A549 treated with GW870086 at 1 μM for 4 hours (cell line): Measurements from ENCODE around the gene SPCS3. TPM values are rescaled to one million over a fixed set of nuclear protein-coding genes. Genes with fewer than 3 reads are reported as not detected.

ENCODE experiments used
- total RNA-seq: library from RNA; stranded (reverse); fragments of 200-300 nt; extraction: Qiagen RNA extraction; gene quantifications from 5 replicates; pipeline ENCODE4 v1.2.3, GENCODE V29; 2022; ENCODE audit warnings: low read depth

SPCS3 gene
- total RNA-seq = 31.0 to 41.0 TPM (median 37.0 TPM) in 5 replicates

GRCh38 chr4:176319704-176320339 lies at the start of gene SPCS3:
SPCS3 (plus strand) TSS chr4:176319966; CDS start chr4:176320077, 111 bp downstream.

Other genes with a start within 250 kb of the SPCS3 start
- 0.18 to 0.45 TPM (median 0.20 TPM) in 4 of 5 replicates, not detected in the other for gene SPATA4, start 124.4 kb upstream of the SPCS3 start, total RNA-seq
- 0.08 to 0.18 TPM in 2 of 5 replicates, not detected in the others for gene ASB5, start 50.7 kb upstream of the SPCS3 start, total RNA-seq